Vagina (tissue), 2 donors: ENCODE results near the gene CADPS.

ENCODE experiments used
- POLR2A ChIP-seq, 2 donors: fragments of 450-650 bp; IDR thresholded peaks; one replicate each; pipeline ENCODE4 v1.6.1; 2017; ENCODE audit warnings: antibody characterized with exemption in 2 of 2, mild to moderate bottlenecking in 2 of 2, moderate library complexity in 2 of 2
- TF ChIP-seq, protein P1 (sequence below), 3 experiments: fragments of 450-650 bp in 2 of 3; fragments of 200-600 bp in 1 of 3; sonication (generic) in 1 of 3; IDR thresholded peaks; one replicate each; pipeline ENCODE4 v1.5.1; 2017 to 2019; ENCODE audit warnings: antibody characterized with exemption in 3 of 3, mild to moderate bottlenecking in 2 of 3, moderate library complexity in 2 of 3

GRCh38 chr3:62632510-62633294, 242.5 kb downstream of the CADPS start:
- TF ChIP-seq, protein P1, sequence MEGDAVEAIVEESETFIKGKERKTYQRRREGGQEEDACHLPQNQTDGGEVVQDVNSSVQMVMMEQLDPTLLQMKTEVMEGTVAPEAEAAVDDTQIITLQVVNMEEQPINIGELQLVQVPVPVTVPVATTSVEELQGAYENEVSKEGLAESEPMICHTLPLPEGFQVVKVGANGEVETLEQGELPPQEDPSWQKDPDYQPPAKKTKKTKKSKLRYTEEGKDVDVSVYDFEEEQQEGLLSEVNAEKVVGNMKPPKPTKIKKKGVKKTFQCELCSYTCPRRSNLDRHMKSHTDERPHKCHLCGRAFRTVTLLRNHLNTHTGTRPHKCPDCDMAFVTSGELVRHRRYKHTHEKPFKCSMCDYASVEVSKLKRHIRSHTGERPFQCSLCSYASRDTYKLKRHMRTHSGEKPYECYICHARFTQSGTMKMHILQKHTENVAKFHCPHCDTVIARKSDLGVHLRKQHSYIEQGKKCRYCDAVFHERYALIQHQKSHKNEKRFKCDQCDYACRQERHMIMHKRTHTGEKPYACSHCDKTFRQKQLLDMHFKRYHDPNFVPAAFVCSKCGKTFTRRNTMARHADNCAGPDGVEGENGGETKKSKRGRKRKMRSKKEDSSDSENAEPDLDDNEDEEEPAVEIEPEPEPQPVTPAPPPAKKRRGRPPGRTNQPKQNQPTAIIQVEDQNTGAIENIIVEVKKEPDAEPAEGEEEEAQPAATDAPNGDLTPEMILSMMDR (IDR thresholded peaks at IDR 0.05), result no peak
- no peak for TF ChIP-seq POLR2A (IDR thresholded peaks at IDR 0.05)
